NT2/D1 (cell line): ENCODE data around the gene DYNC1LI2.

Source experiments
- YY1 ChIP-seq: IDR thresholded peaks from 2 replicates; pipeline ENCODE4 v1.6.1; 2011; ENCODE audit not compliant: insufficient read length, insufficient read depth
- ZNF274 ChIP-seq: IDR thresholded peaks from 2 replicates; pipeline ENCODE4 v1.6.1; 2011; ENCODE audit warnings: mild to moderate bottlenecking, low read depth, low read length

- TF ChIP-seq ZNF274 (no peak), YY1 (no peak)
These were observed 69.7 kb downstream of the DYNC1LI2 start for GRCh38 chr16:66681676-66682075.
